UCSD-AML1 (cell line): ENCODE measurements around the gene FIZ1.

Source experiments
- DNase-seq: peaks from one replicate; lab custom pipeline; 2025; ENCODE audit not compliant: unreplicated experiment; lab: John Stamatoyannopoulos, UW

FIZ1 gene

GRCh38 chr19:55636723-55637122 is 37.4 kb upstream of the FIZ1 start:
- no peak for DNase-seq

- no peak for DNase-seq
Observed at GRCh38 chr19:55635856-55636440, 36.6 kb upstream of the FIZ1 start.

GRCh38 chr19:55635334-55635717 is 36.0 kb upstream of the FIZ1 start:
- no peak for DNase-seq

- no peak for DNase-seq
Observed at GRCh38 chr19:55633861-55634260, 34.5 kb upstream of the FIZ1 start.

- peak; percentile 58 for DNase-seq
Observed at GRCh38 chr19:55632463-55632834, 33.1 kb upstream of the FIZ1 start.

GRCh38 chr19:55626350-55626749 is 27.0 kb upstream of the FIZ1 start:
- DNase-seq: no peak

GRCh38 chr19:55625004-55625326 is 25.6 kb upstream of the FIZ1 start:
- no peak for DNase-seq

- peak; percentile 95 for DNase-seq
Observed at GRCh38 chr19:55624109-55625003, 25.0 kb upstream of the FIZ1 start, which contains the start of gene ZNF784. Gene ZNF784 (minus strand): TSS chr19:55624566. CDS start chr19:55624561, 5 bp downstream.

GRCh38 chr19:55623561-55623960 is 24.2 kb upstream of the FIZ1 start:
- DNase-seq: no peak

GRCh38 chr19:55623130-55623529 is 23.8 kb upstream of the FIZ1 start:
- DNase-seq: no peak

- DNase-seq: no peak
Observed at GRCh38 chr19:55622242-55622969, 23.1 kb upstream of the FIZ1 start.

GRCh38 chr19:55621673-55622231 is 22.4 kb upstream of the FIZ1 start:
- no peak for DNase-seq

- no peak for DNase-seq
Observed at GRCh38 chr19:55621205-55621672, 21.9 kb upstream of the FIZ1 start.

- no peak for DNase-seq
Observed at GRCh38 chr19:55620410-55621204, 21.3 kb upstream of the FIZ1 start.

GRCh38 chr19:55619286-55619685 is 20.0 kb upstream of the FIZ1 start:
- DNase-seq: no peak

- DNase-seq: no peak
Observed at GRCh38 chr19:55618426-55618825, 19.1 kb upstream of the FIZ1 start.

- DNase-seq: no peak
Observed at GRCh38 chr19:55617426-55617825, 18.1 kb upstream of the FIZ1 start.

- DNase-seq: no peak
Observed at GRCh38 chr19:55616395-55616875, 17.1 kb upstream of the FIZ1 start.

GRCh38 chr19:55615543-55616394 is 16.5 kb upstream of the FIZ1 start:
- no peak for DNase-seq
